Transverse colon (tissue), 4 donors: ENCODE measurements around the gene TCAIM.

Experiments used
- CTCF ChIP-seq, 5 experiments: fragments of 200-600 bp in 3 of 5; fragments of 450-650 bp in 2 of 5; sonication (generic) in 3 of 5; IDR thresholded peaks; 1 replicate in 2 of 5; 2 replicates in 3 of 5; pipeline ENCODE4 v1.5.1; 2016 to 2017; ENCODE audit warnings: antibody characterized with exemption in 5 of 5, inconsistent platforms in 3 of 5, mild to moderate bottlenecking in 2 of 5, moderate library complexity in 1 of 5
- POLR2A ChIP-seq: fragments of 450-650 bp; IDR thresholded peaks from one replicate; pipeline ENCODE4 v1.6.1; 2016; ENCODE audit warnings: antibody characterized with exemption, mild to moderate bottlenecking, moderate library complexity
- POLR2AphosphoS5 ChIP-seq, 3 donors: sonication (generic); formaldehyde crosslinking; IDR thresholded peaks; one replicate each; pipeline ENCODE4 v1.6.1; 2016; ENCODE audit warnings: antibody characterized with exemption in 3 of 3

- TF ChIP-seq CTCF (IDR thresholded peaks at IDR 0.05): no peak
- TF ChIP-seq POLR2A: no peak
- TF ChIP-seq POLR2AphosphoS5 (IDR thresholded peaks at IDR 0.05): no peak
Observed at GRCh38 chr3:44292947-44293346, 45.6 kb upstream of the TCAIM start.
